Uterus (tissue), 2 donors: Measurements from ENCODE around the gene ZNF865.
A peak's percentile ranks its signal among the peaks of the same experiment; 100 is the strongest.

Experiments used
- POLR2A ChIP-seq, 2 donors: fragments of 450-650 bp; IDR thresholded peaks; one replicate each; pipeline ENCODE4 v1.6.1; 2016; ENCODE audit warnings: antibody characterized with exemption in 2 of 2, mild to moderate bottlenecking in 1 of 2, moderate library complexity in 1 of 2
- TF ChIP-seq, protein P1 (sequence below), 4 experiments: fragments of 200-600 bp in 2 of 4; fragments of 450-650 bp in 2 of 4; sonication (generic) in 2 of 4; IDR thresholded peaks; one replicate each; pipeline ENCODE4 v1.5.1; 2016 to 2019; ENCODE audit warnings: antibody characterized with exemption in 4 of 4, mild to moderate bottlenecking in 2 of 4, moderate library complexity in 1 of 4

DNA sequence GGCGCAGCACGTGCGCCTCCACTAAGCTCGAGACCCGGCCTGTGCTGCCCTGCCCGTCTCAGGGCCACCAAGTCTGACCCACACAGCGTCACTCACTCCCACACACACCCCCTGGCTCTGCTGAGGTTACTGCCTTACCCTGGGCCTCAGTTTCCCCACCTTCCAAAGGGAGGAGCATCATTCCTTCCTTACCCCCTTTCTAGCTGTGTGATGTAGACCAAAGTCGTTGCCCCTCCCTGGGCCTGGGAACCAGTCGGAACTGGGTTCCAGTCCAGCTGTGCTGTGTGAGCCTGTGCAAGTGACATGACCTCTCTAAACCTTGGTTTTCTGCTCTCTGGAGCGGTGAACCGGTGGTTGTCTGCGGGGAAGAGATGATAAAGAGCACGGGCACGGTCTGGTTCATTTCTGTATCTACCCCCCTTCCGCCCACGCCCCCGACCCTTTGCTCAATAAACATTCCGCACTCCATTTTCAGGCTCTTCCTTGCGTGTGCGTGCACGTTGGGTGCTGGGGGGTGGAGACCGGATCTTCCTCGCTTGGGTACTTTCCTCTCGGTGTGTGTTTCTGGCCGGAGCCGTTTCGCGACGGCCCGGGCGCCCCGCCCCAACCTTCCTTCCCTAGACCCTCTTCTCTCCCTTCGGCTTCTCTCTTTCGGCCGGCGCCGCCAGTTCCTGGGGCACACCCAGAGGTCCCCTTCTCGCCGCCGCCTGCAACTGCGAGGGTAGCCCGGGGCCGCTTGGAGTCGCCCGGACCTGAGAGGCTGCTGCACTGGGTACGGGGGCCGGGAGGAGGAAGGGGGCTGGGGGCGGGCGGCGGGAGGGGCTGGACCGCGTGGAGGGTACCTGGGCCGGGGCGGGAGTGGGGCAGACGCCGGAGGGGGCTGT lies 37.8 kb downstream of the ZNF865 start, which contains the start of gene ZNF581:
- TF ChIP-seq, protein P1, sequence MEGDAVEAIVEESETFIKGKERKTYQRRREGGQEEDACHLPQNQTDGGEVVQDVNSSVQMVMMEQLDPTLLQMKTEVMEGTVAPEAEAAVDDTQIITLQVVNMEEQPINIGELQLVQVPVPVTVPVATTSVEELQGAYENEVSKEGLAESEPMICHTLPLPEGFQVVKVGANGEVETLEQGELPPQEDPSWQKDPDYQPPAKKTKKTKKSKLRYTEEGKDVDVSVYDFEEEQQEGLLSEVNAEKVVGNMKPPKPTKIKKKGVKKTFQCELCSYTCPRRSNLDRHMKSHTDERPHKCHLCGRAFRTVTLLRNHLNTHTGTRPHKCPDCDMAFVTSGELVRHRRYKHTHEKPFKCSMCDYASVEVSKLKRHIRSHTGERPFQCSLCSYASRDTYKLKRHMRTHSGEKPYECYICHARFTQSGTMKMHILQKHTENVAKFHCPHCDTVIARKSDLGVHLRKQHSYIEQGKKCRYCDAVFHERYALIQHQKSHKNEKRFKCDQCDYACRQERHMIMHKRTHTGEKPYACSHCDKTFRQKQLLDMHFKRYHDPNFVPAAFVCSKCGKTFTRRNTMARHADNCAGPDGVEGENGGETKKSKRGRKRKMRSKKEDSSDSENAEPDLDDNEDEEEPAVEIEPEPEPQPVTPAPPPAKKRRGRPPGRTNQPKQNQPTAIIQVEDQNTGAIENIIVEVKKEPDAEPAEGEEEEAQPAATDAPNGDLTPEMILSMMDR (IDR thresholded peaks at IDR 0.05), result peak in 2 of 4 experiments; percentile 20 to 28
- TF ChIP-seq POLR2A (IDR thresholded peaks at IDR 0.05), result peak in 1 of 2 donors; percentile 23
